Measurements from ENCODE around the gene ZBTB46. TPM values are rescaled to one million over a fixed set of nuclear protein-coding genes. Genes with fewer than 3 reads are reported as not detected.

The ZBTB46 gene
- total and polyA plus RNA-seq, 10 of the 15 experiments (the other 5 are each of a cell fraction or from before 2014, with no cell fraction given), result 0.15 to 0.92 (median 0.34) TPM

- TF ChIP-seq, protein P1, sequence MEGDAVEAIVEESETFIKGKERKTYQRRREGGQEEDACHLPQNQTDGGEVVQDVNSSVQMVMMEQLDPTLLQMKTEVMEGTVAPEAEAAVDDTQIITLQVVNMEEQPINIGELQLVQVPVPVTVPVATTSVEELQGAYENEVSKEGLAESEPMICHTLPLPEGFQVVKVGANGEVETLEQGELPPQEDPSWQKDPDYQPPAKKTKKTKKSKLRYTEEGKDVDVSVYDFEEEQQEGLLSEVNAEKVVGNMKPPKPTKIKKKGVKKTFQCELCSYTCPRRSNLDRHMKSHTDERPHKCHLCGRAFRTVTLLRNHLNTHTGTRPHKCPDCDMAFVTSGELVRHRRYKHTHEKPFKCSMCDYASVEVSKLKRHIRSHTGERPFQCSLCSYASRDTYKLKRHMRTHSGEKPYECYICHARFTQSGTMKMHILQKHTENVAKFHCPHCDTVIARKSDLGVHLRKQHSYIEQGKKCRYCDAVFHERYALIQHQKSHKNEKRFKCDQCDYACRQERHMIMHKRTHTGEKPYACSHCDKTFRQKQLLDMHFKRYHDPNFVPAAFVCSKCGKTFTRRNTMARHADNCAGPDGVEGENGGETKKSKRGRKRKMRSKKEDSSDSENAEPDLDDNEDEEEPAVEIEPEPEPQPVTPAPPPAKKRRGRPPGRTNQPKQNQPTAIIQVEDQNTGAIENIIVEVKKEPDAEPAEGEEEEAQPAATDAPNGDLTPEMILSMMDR (IDR thresholded peaks at IDR 0.05 in 2 of 3, conservative IDR thresholded peaks at IDR 0.05 in 1 of 3; ENCODE audit: control insufficient read depth in 2 of 3, extremely low read depth in 1 of 3, insufficient read depth in 1 of 3, low read depth in 3 of 3, low read length in 3 of 3), result peak; percentile 79 to 99 (median 83); a peak in 5 of 6 replicates
- peak; percentile 91 to 92 for TF ChIP-seq IKZF2 (IDR thresholded peaks at IDR 0.05)
- TF ChIP-seq E2F4 (IDR thresholded peaks at IDR 0.05; ENCODE audit: low read depth, low read length), result no peak
- TF ChIP-seq MTA2 (IDR thresholded peaks at IDR 0.05; ENCODE audit: low read depth), result no peak; the same call in 1 of the 2 replicates
- no peak for TF ChIP-seq NFXL1 (IDR thresholded peaks at IDR 0.05; ENCODE audit: borderline replicate concordance)
- TF ChIP-seq SMC3 (IDR thresholded peaks at IDR 0.05; ENCODE audit: borderline replicate concordance, low read length), result peak; percentile 87
Measured at GRCh38 chr20:63863798-63864544, 32.9 kb upstream of the ZBTB46 start (continued).

Data from GM12878 (cell line).